GM12878 (cell line): Measurements from ENCODE around the gene SQOR. TPM values are rescaled to one million over a fixed set of nuclear protein-coding genes. Genes with fewer than 3 reads are reported as not detected.

Experiments
- ATAC-seq: fragments of 200-7000 bp; cut with Tn5 transposase; 3 replicates; pipeline ENCODE4 v1.9.1; 2020; ENCODE audit warnings: mild to moderate bottlenecking, moderate library complexity
- Bru-seq: library from RNA; stranded (reverse); fragments of 400-500 nt; gene quantifications from one replicate; lab custom pipeline; 2021; lab: Mats Ljungman, UMichigan
- BruChase-seq, 2 experiments: library from RNA; stranded (reverse); fragments of 400-500 nt; gene quantifications; one replicate each; lab custom pipeline; 2021; lab: Mats Ljungman, UMichigan
- BruUV-seq: library from RNA; stranded (reverse); fragments of 400-500 nt; replicated peaks from 2 replicates; lab custom pipeline; 2021; lab: Mats Ljungman, UMichigan
- CTCF ChIA-PET: fragments of 300-600 bp; sonication (Branson Sonifier 250); formaldehyde crosslinking; extraction: SDS; loops from one replicate; lab custom pipeline; 2021; ENCODE audit warnings: inconsistent platforms; lab: Yijun Ruan, JAX
- POLR2A ChIA-PET: fragments of 350-600 bp; formaldehyde crosslinking; extraction: SDS; loops from one replicate; lab custom pipeline; 2021; ENCODE audit warnings: inconsistent platforms; lab: Charles Lee
- RAD21 ChIA-PET: fragments of 300-600 bp; sonication (Branson Sonifier 250); formaldehyde crosslinking; loops from one replicate; lab custom pipeline; 2023; ENCODE audit warnings: antibody characterized with exemption; ENCODE audit not compliant: unreplicated experiment; lab: Charles Lee
- SMC1A ChIA-PET: fragments of 300-600 bp; sonication (Branson Sonifier 250); formaldehyde crosslinking; loops from one replicate; lab custom pipeline; 2023; ENCODE audit not compliant: unreplicated experiment, uncharacterized antibody; lab: Charles Lee
- DNase-seq: peaks from one replicate; pipeline ENCODE4 v3.0.0-alpha.2; 2011; ENCODE audit warnings: low read depth, low spot score
- FAIRE-seq: peaks from 3 replicates; lab custom pipeline; 2011; peaks lifted over from hg19 to GRCh38; lab: Jason Lieb, UNC
- H2AFZ ChIP-seq: 2 replicates; pipeline ENCODE4 v1.6.0; 2011; ENCODE audit warnings: low read depth, low read length, control low read depth; ENCODE audit not compliant: control insufficient read depth
- H3K27ac ChIP-seq: 2 replicates; pipeline ENCODE4 v1.5.1; 2011; ENCODE audit warnings: control low read depth; ENCODE audit not compliant: control insufficient read depth, insufficient read depth
- H3K27me3 ChIP-seq, 2 experiments: replicated peaks in 1 of 2; 2 replicates each; pipeline versions ENCODE4 v1.6.0 to v1.6.1; 2011; ENCODE audit warnings: low read length in 1 of 2; ENCODE audit not compliant: control insufficient read depth in 2 of 2, insufficient read depth in 2 of 2
- H3K36me3 ChIP-seq, 2 experiments: 2 replicates each; pipeline ENCODE4 v1.5.1; 2011; ENCODE audit warnings: low read length in 1 of 2; ENCODE audit not compliant: control insufficient read depth in 2 of 2, insufficient read depth in 2 of 2
- H3K4me1 ChIP-seq: 2 replicates; pipeline ENCODE4 v1.6.1; 2011; ENCODE audit warnings: mild to moderate bottlenecking, low read length, moderate library complexity, mixed read lengths; ENCODE audit not compliant: control insufficient read depth, insufficient read depth
- H3K4me2 ChIP-seq: 2 replicates; pipeline ENCODE4 v1.6.0; 2011; ENCODE audit warnings: control low read depth; ENCODE audit not compliant: control insufficient read depth, insufficient read depth
- H3K4me3 ChIP-seq: fragments of 200-600 bp; sonication (generic); 2 replicates; pipeline ENCODE4 v1.5.1; 2016
- H3K79me2 ChIP-seq: 2 replicates; pipeline ENCODE4 v1.6.0; 2011; ENCODE audit warnings: low read length; ENCODE audit not compliant: control insufficient read depth, insufficient read depth
- H3K9ac ChIP-seq: 2 replicates; pipeline ENCODE4 v1.8.0; 2011; ENCODE audit warnings: low read length, control low read depth, mixed read lengths; ENCODE audit not compliant: control insufficient read depth, insufficient read depth
- H3K9me3 ChIP-seq: replicated peaks from 3 replicates; pipeline ENCODE4 v1.5.1; 2011; ENCODE audit warnings: mild to moderate bottlenecking, low read length; ENCODE audit not compliant: control insufficient read depth, insufficient read depth
- H4K20me1 ChIP-seq: 2 replicates; pipeline ENCODE4 v1.6.0; 2011; ENCODE audit not compliant: control insufficient read depth, insufficient read depth
- ATF7 ChIP-seq: fragments of 450-650 bp; IDR thresholded peaks from 2 replicates; pipeline ENCODE4 v1.6.1; 2016; ENCODE audit warnings: low read depth, mild to moderate bottlenecking
- CEBPB ChIP-seq, 2 experiments: fragments of 150-350 bp in 1 of 2; IDR thresholded peaks; 2 replicates each; pipeline ENCODE4 v1.6.1; 2012 to 2014; ENCODE audit warnings: low read depth in 2 of 2, low read length in 2 of 2, borderline replicate concordance in 1 of 2, inconsistent platforms in 1 of 2
- CHD1 ChIP-seq: IDR thresholded peaks from 2 replicates; pipeline ENCODE4 v1.6.1; 2012; ENCODE audit warnings: low read depth, low read length, improper control_type of control experiment
- KLF5 ChIP-seq: fragments of 450-650 bp; IDR thresholded peaks from 2 replicates; pipeline ENCODE4 v1.6.1; 2014; ENCODE audit warnings: mild to moderate bottlenecking; ENCODE audit not compliant: partially characterized antibody
- LARP7 ChIP-seq: fragments of 450-650 bp; IDR thresholded peaks from 2 replicates; pipeline ENCODE4 v1.6.1; 2017; ENCODE audit warnings: mild to moderate bottlenecking
- RCOR1 ChIP-seq: conservative IDR thresholded peaks from 2 replicates; pipeline ENCODE4 v1.6.1; 2012; ENCODE audit warnings: low read depth, low read length, improper control_type of control experiment
- SIX5 ChIP-seq: IDR thresholded peaks from 2 replicates; pipeline ENCODE4 v1.6.1; 2011; ENCODE audit warnings: mild to moderate bottlenecking, low read depth, low read length, moderate library complexity; ENCODE audit not compliant: severe bottlenecking
- ZBED1 ChIP-seq: IDR thresholded peaks from 2 replicates; pipeline ENCODE4 v1.6.1; 2016; ENCODE audit warnings: borderline replicate concordance
- ZSCAN29 ChIP-seq: fragments of 450-650 bp; IDR thresholded peaks from 2 replicates; pipeline ENCODE4 v1.6.1; 2017; ENCODE audit warnings: mild to moderate bottlenecking, moderate library complexity
- WGBS: methylation state at CpG from one replicate; pipeline ENCODE4 v1.1.6; 2016; ENCODE audit warnings: low lambda C conversion rate; ENCODE audit not compliant: insufficient replicate concordance, insufficient coverage; ENCODE audit errors: missing lambda C conversion rate; 5-methylcytosine and 5-hydroxymethylcytosine counted together
- in situ Hi-C: fragments of 300-500 bp; cut with MboI; formaldehyde crosslinking; loops from 9 replicates; pipeline ENCODE4 v1.14.3; 2018; ENCODE audit warnings: mixed read lengths
- intact Hi-C: fragments of 100-400 bp; cut with micrococcal nuclease; formaldehyde crosslinking; loops from one replicate; pipeline ENCODE4 v1.14.2; 2022; ENCODE audit not compliant: unreplicated experiment
- long read RNA-seq, 2 experiments: library from polyadenylated mRNA; unstranded; transcript quantifications; one replicate each; pipeline ENCODE4 v2.0.0, GENCODE V29; 2019 to 2020
- polyA minus RNA-seq, 3 experiments: library from RNA; depleted of rRNA, polyadenylated mRNA; stranded (reverse); fragments of >200 nt; gene quantifications; 2 replicates each; pipeline ENCODE4 v1.2.3, GENCODE V29; 2011
- polyA plus RNA-seq, 11 experiments: library from polyadenylated mRNA; depleted of rRNA in 4 of 11; unstranded in 6 of 11; stranded (reverse) in 5 of 11; fragments of >200 nt; fragmentation: Nextera tagmentation in 4 of 11; fragmentation: Illumina TruSeq in 1 of 11; extraction: Ambion mirVana in 4 of 11; extraction: Trizol in 1 of 11; gene quantifications; 1 replicate in 1 of 11; 2 replicates in 10 of 11; pipeline versions ENCODE4 v1.2.1 to v1.2.3, GENCODE V29; 2011 to 2016; ENCODE audit warnings: inconsistent platforms in 2 of 11, missing spikeins in 2 of 11, low read depth in 1 of 11
- total RNA-seq, 4 experiments: library from RNA; depleted of rRNA in 3 of 4; stranded (reverse); fragments of >200 nt in 3 of 4; fragmentation: Illumina TruSeq in 1 of 4; extraction: Trizol in 1 of 4; gene quantifications; 2 replicates each; pipeline versions ENCODE4 v1.2.1 to v1.2.3, GENCODE V29; 2013 to 2021
- TF ChIP-seq, protein P1 (sequence below): fragments of 450-650 bp; IDR thresholded peaks from 2 replicates; pipeline ENCODE4 v1.6.1; 2017; ENCODE audit warnings: mild to moderate bottlenecking, moderate library complexity
- TF ChIP-seq, protein P2 (sequence below): fragments of 450-650 bp; IDR thresholded peaks from 2 replicates; pipeline ENCODE4 v1.6.1; 2017; ENCODE audit warnings: low read depth, mild to moderate bottlenecking, moderate library complexity

SQOR gene
- 14.8 and 18.0 TPM in 2 replicates for total RNA-seq (2013; cell fraction: nucleolus; rRNA removed)
- total RNA-seq (2014; rRNA removed) (46.8 and 64.1 TPM in 2 replicates), total RNA-seq (2014; rRNA removed; fragmentation: Illumina TruSeq; extraction: Trizol) (44.0 and 46.0 TPM in 2 replicates), total RNA-seq (2021) (34.4 and 39.9 TPM in 2 replicates), polyA plus RNA-seq (2011; rRNA removed) (74.7 and 83.8 TPM in 2 replicates), polyA plus RNA-seq (2014; fragmentation: Illumina TruSeq; extraction: Trizol) (44.4 and 47.2 TPM in 2 replicates), polyA plus RNA-seq (2014; fragmentation: Nextera tagmentation; extraction: Ambion mirVana) (10 to 100 TPM; 14.5 to 25.6 TPM), polyA plus RNA-seq (2014; rRNA removed) (34.6 and 39.5 TPM in 2 replicates), polyA plus RNA-seq (2016; fragmentation: Nextera tagmentation; extraction: Ambion mirVana) (10 to 100 TPM; 59.1 to 61.9 TPM), polyA minus RNA-seq (2011; rRNA and poly(A)+ RNA removed) (49.6 and 51.2 TPM in 2 replicates), Bru-seq, nascent RNA (percentile 64 among the genes with signal in this experiment), BruChase-seq, experiment 1, labeled RNA remaining after a 6-hour chase (percentile 68 among the genes with signal in this experiment), BruChase-seq, experiment 2, labeled RNA remaining after a 2-hour chase (percentile 59 among the genes with signal in this experiment)
- 22.8 TPM for polyA plus RNA-seq (2011; ENCODE audit: low read depth)
- 49.9 and 54.3 TPM in 2 replicates for polyA plus RNA-seq (2011; cell fraction: cytosol; rRNA removed)
- polyA plus RNA-seq (2011; cell fraction: nucleus; rRNA removed): 26.0 and 29.2 TPM in 2 replicates
- polyA plus RNA-seq (2012): 21.7 and 29.6 TPM in 2 replicates
- polyA minus RNA-seq (2011; cell fraction: cytosol; rRNA and poly(A)+ RNA removed): 18.0 and 23.8 TPM in 2 replicates
- polyA minus RNA-seq (2011; cell fraction: nucleus; rRNA and poly(A)+ RNA removed): 10.6 and 14.7 TPM in 2 replicates
- long read RNA-seq, experiment 1, transcript SQOR-201 (10 exons, 2,003 nt): major isoform, 62 of 73 reads
- long read RNA-seq, experiment 1, partial matches to known transcripts: 5 of 73 reads
- long read RNA-seq, experiment 1, other reads (novel, unspliced or antisense): 6 of 73 reads
- long read RNA-seq, experiment 2, transcript SQOR-201 (10 exons, 2,003 nt): major isoform, 596 of 665 reads
- long read RNA-seq, experiment 2, partial matches to known transcripts: 40 of 665 reads
- long read RNA-seq, experiment 2, other reads (novel, unspliced or antisense): 28 of 665 reads

DNA sequence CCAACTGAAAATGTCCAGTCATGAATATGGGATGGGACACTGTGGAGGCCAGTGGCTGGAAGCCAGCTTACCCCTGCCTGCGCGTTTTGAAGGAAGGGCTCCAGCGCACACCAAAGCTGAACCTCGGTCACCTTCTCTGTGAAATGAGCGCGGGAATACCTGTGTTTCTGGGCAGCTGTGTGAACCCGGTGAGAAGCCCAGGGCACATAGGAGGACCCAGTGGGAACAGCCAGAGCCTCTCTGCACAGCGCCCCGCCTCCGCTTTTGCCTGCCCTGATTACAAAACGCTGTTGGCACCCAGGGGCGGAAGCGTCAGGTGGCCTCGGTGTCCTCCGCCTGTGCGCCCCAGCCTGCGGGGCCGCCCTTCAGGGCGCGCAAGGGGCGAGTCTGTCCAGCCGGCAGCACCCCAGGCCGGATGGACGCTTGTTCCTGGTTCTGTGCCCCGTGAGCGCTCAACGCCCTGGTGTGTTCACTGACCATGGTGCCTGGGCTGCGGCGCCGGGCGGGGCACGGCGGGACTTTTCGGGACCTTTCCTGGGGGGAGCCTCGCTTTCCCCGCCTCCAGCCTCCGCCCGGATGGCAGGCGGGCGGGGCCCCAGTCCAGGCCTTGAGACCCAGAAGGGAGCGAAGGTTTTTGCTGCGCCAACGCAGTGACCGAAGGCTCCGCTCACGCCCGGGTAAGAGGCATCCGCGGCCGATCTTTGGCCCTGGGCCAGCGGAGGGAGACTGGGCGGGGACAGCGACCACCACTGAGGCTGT is at the start of gene SQOR:
Gene SQOR, plus strand, starts transcription at position 598 of the 759 bp plus-strand sequence. CDS start 23,895 bp downstream, outside the sequence.
- Histone ChIP-seq H3K9me3 (no peaks in the 10 kb centered on the region), H3K4me2 (peak within 1 kb of the TSS; percentile 62), H3K79me2 (peaks cover 30% of the 10 kb centered on the region), H3K27me3 (no peaks in the 10 kb centered on the region), H3K4me1 (peaks cover 30% of the 10 kb centered on the region), H3K9ac (peak within 1 kb of the TSS; percentile 81), H3K4me3 (peak within 1 kb of the TSS; percentile 86), H4K20me1 (no peaks in the 10 kb centered on the region), H3K27ac (peak within 1 kb of the TSS; percentile 74), H3K36me3 (no peaks in the 10 kb centered on the region), H2AFZ (peak within 1 kb of the TSS; percentile 81)
- intact Hi-C loops (loop anchor here (10.0 kb wide), 1 partner anchor 440 kb away; no protein-coding TSS in a partner anchor), in situ Hi-C loops (no loop called here)
- ATAC-seq (peak; percentile 86), FAIRE-seq (no peak), DNase-seq (peak; percentile 59)
- ChIA-PET SMC1A (interaction anchor here (1.0 kb wide), 2 partner anchors 177 to 231 kb away, joined by 3 to 4 read pairs; no protein-coding TSS in a partner anchor), CTCF (interaction anchor here (0.6 to 1.5 kb wide), 6 partner anchors 23 to 450 kb away, joined by 3 to 6 read pairs (median 3); partner anchors contain the start of gene BLOC1S6), POLR2A (interaction anchor here (0.9 kb wide), 2 partner anchors 11 to 71 kb away, joined by 3 read pairs; no protein-coding TSS in a partner anchor), RAD21 (interaction anchor here (1.4 kb wide), 1 partner anchor 47 kb away, joined by 3 read pairs; the partner anchor contains the start of gene BLOC1S6)
- no TSS peak for BruUV-seq
- whole genome bisulfite sequencing: 4% methylated on average over 53 of the region's 53 CpGs
- TF ChIP-seq ATF7 (no peak), CEBPB (IDR thresholded peaks at IDR 0.05; ENCODE audit: borderline replicate concordance in 1 of 2, low read depth in 2 of 2, low read length in 2 of 2) (no peak), CHD1 (no peak), ZBED1 (no peak), KLF5 (peak; percentile 61), SIX5 (no peak), ZSCAN29 (no peak), LARP7 (peak; percentile 65; the same call in 1 of the 2 replicates), RCOR1 (no peak)
- TF ChIP-seq, protein P1, sequence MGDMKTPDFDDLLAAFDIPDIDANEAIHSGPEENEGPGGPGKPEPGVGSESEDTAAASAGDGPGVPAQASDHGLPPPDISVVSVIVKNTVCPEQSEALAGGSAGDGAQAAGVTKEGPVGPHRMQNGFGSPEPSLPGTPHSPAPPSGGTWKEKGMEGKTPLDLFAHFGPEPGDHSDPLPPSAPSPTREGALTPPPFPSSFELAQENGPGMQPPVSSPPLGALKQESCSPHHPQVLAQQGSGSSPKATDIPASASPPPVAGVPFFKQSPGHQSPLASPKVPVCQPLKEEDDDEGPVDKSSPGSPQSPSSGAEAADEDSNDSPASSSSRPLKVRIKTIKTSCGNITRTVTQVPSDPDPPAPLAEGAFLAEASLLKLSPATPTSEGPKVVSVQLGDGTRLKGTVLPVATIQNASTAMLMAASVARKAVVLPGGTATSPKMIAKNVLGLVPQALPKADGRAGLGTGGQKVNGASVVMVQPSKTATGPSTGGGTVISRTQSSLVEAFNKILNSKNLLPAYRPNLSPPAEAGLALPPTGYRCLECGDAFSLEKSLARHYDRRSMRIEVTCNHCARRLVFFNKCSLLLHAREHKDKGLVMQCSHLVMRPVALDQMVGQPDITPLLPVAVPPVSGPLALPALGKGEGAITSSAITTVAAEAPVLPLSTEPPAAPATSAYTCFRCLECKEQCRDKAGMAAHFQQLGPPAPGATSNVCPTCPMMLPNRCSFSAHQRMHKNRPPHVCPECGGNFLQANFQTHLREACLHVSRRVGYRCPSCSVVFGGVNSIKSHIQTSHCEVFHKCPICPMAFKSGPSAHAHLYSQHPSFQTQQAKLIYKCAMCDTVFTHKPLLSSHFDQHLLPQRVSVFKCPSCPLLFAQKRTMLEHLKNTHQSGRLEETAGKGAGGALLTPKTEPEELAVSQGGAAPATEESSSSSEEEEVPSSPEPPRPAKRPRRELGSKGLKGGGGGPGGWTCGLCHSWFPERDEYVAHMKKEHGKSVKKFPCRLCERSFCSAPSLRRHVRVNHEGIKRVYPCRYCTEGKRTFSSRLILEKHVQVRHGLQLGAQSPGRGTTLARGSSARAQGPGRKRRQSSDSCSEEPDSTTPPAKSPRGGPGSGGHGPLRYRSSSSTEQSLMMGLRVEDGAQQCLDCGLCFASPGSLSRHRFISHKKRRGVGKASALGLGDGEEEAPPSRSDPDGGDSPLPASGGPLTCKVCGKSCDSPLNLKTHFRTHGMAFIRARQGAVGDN: peak; percentile 75; the same call in 1 of the 2 replicates
- TF ChIP-seq, protein P2, sequence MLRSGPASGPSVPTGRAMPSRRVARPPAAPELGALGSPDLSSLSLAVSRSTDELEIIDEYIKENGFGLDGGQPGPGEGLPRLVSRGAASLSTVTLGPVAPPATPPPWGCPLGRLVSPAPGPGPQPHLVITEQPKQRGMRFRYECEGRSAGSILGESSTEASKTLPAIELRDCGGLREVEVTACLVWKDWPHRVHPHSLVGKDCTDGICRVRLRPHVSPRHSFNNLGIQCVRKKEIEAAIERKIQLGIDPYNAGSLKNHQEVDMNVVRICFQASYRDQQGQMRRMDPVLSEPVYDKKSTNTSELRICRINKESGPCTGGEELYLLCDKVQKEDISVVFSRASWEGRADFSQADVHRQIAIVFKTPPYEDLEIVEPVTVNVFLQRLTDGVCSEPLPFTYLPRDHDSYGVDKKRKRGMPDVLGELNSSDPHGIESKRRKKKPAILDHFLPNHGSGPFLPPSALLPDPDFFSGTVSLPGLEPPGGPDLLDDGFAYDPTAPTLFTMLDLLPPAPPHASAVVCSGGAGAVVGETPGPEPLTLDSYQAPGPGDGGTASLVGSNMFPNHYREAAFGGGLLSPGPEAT: peak; percentile 69; the same call in 1 of the 2 replicates
